Trophoblast cell (in vitro differentiated cells and primary cell): Measurements from ENCODE around the gene LACTBL1.
"Not testable (repeated sequence)": the region's sequence is repeated elsewhere in the genome, so short reads cannot be mapped to it uniquely, and the experiment has no call there.

Source experiments
- DNase-seq, 2 donors: peaks; one replicate each; pipeline ENCODE4 v3.0.0-alpha.2; 2016
- H2AFZ ChIP-seq: 2 replicates; pipeline ENCODE4 v1.6.1; 2013; ENCODE audit warnings: low read length, moderate library complexity, mild to moderate bottlenecking; ENCODE audit not compliant: insufficient read depth, poor library complexity
- H2AK5ac ChIP-seq: 2 replicates; pipeline ENCODE4 v1.6.1; 2013; ENCODE audit warnings: mild to moderate bottlenecking, low read length
- H2BK120ac ChIP-seq: 2 replicates; pipeline ENCODE4 v1.6.1; 2013; ENCODE audit warnings: low read length, mild to moderate bottlenecking, moderate library complexity; ENCODE audit not compliant: insufficient read depth, poor library complexity
- H2BK12ac ChIP-seq: 2 replicates; pipeline ENCODE4 v1.6.1; 2013; ENCODE audit warnings: mild to moderate bottlenecking, low read length, moderate library complexity
- H2BK5ac ChIP-seq: 2 replicates; pipeline ENCODE4 v1.6.1; 2013; ENCODE audit warnings: low read length, low read depth, moderate library complexity, mild to moderate bottlenecking; ENCODE audit not compliant: poor library complexity
- H3K14ac ChIP-seq: 2 replicates; pipeline ENCODE4 v1.6.1; 2013; ENCODE audit warnings: mild to moderate bottlenecking, low read length
- H3K18ac ChIP-seq: 2 replicates; pipeline ENCODE4 v1.6.1; 2013; ENCODE audit warnings: mild to moderate bottlenecking, low read length
- H3K23ac ChIP-seq: 2 replicates; pipeline ENCODE4 v1.6.1; 2013; ENCODE audit warnings: low read length
- H3K27ac ChIP-seq: 2 replicates; pipeline ENCODE4 v1.5.1; 2013; ENCODE audit warnings: low read depth, mild to moderate bottlenecking, inconsistent platforms, low read length, moderate library complexity
- H3K27me3 ChIP-seq: 2 replicates; pipeline ENCODE4 v1.6.1; 2013; ENCODE audit warnings: inconsistent platforms, mild to moderate bottlenecking, low read length, moderate library complexity; ENCODE audit not compliant: insufficient read depth
- H3K36me3 ChIP-seq, 2 experiments: 1 replicate in 1 of 2; 2 replicates in 1 of 2; pipeline ENCODE4 v1.6.1; 2013; ENCODE audit warnings: low read length in 2 of 2, mild to moderate bottlenecking in 2 of 2, moderate library complexity in 1 of 2; ENCODE audit not compliant: insufficient read depth in 2 of 2, control insufficient read depth in 1 of 2
- H3K4ac ChIP-seq: 2 replicates; pipeline ENCODE4 v1.6.1; 2013; ENCODE audit warnings: low read depth, mild to moderate bottlenecking, low read length, moderate library complexity
- H3K4me1 ChIP-seq, 2 experiments: 1 replicate in 1 of 2; 2 replicates in 1 of 2; pipeline ENCODE4 v1.6.1; 2013; ENCODE audit warnings: low read length in 2 of 2, mild to moderate bottlenecking in 2 of 2, moderate library complexity in 1 of 2; ENCODE audit not compliant: insufficient read depth in 2 of 2, control insufficient read depth in 1 of 2
- H3K4me2 ChIP-seq: 2 replicates; pipeline ENCODE4 v1.6.1; 2013; ENCODE audit warnings: inconsistent platforms, mild to moderate bottlenecking, low read length, moderate library complexity
- H3K4me3 ChIP-seq: 2 replicates; pipeline ENCODE4 v1.5.1; 2013; ENCODE audit warnings: mild to moderate bottlenecking, low read depth, low read length, inconsistent platforms
- H3K79me1 ChIP-seq: one replicate; pipeline ENCODE4 v1.6.1; 2013; ENCODE audit warnings: low read length
- H3K79me2 ChIP-seq: 2 replicates; pipeline ENCODE4 v1.6.1; 2013; ENCODE audit warnings: low read length, mild to moderate bottlenecking; ENCODE audit not compliant: control insufficient read depth, insufficient read depth, poor library complexity
- H3K9ac ChIP-seq: 2 replicates; pipeline ENCODE4 v1.6.1; 2013; ENCODE audit warnings: mild to moderate bottlenecking, low read length
- H3K9me3 ChIP-seq: 2 replicates; pipeline ENCODE4 v1.6.1; 2013; ENCODE audit warnings: low read depth, mild to moderate bottlenecking, control low read depth, inconsistent platforms, low read length; ENCODE audit not compliant: insufficient read depth
- H4K12ac ChIP-seq: 2 replicates; pipeline ENCODE4 v1.6.1; 2013; ENCODE audit warnings: low read depth, mild to moderate bottlenecking, low read length, moderate library complexity
- H4K8ac ChIP-seq: 2 replicates; pipeline ENCODE4 v1.6.1; 2013; ENCODE audit warnings: low read depth, mild to moderate bottlenecking, low read length, moderate library complexity
- H4K91ac ChIP-seq: one replicate; pipeline ENCODE4 v1.6.1; 2013; ENCODE audit warnings: low read depth, mild to moderate bottlenecking, low read length, moderate library complexity
- WGBS: extraction: QIAGEN DNeasy Blood & Tissue Kit; methylation state at CpG from one replicate; pipeline ENCODE4 v1.1.7; 2013; ENCODE audit warnings: missing lambda C conversion rate; ENCODE audit not compliant: insufficient read length, insufficient coverage; ENCODE audit errors: extremely low coverage; 5-methylcytosine and 5-hydroxymethylcytosine counted together

The LACTBL1 gene

GRCh38 chr1:23002218-23002617 lies 29.6 kb upstream of the LACTBL1 start:
- not testable (repeated sequence) for H3K14ac ChIP-seq, H4K91ac ChIP-seq, H3K4ac ChIP-seq, H3K27me3 ChIP-seq, H2BK120ac ChIP-seq, H2BK12ac ChIP-seq, H3K4me1 ChIP-seq, H3K18ac ChIP-seq, DNase-seq, H3K4me3 ChIP-seq, H3K23ac ChIP-seq, H4K12ac ChIP-seq, H4K8ac ChIP-seq, H3K9ac ChIP-seq, H3K79me1 ChIP-seq, H3K36me3 ChIP-seq, H3K9me3 ChIP-seq, H3K79me2 ChIP-seq, H3K27ac ChIP-seq, H3K4me2 ChIP-seq, H2AK5ac ChIP-seq, H2AFZ ChIP-seq, H2BK5ac ChIP-seq
- no CpG with 5 or more reads among the region's 7 CpGs for WGBS

- not testable (repeated sequence) for H3K23ac ChIP-seq, DNase-seq, H3K4me1 ChIP-seq, H3K27me3 ChIP-seq, H2BK120ac ChIP-seq, H3K27ac ChIP-seq, H3K79me2 ChIP-seq, H3K14ac ChIP-seq, H3K18ac ChIP-seq, H2BK12ac ChIP-seq, H3K9me3 ChIP-seq, H3K4me3 ChIP-seq, H4K12ac ChIP-seq, H3K4me2 ChIP-seq, H2BK5ac ChIP-seq, H2AFZ ChIP-seq, H2AK5ac ChIP-seq, H3K9ac ChIP-seq, H4K91ac ChIP-seq, H4K8ac ChIP-seq, H3K79me1 ChIP-seq, H3K4ac ChIP-seq, H3K36me3 ChIP-seq
- WGBS = no CpG with 5 or more reads among the region's 3 CpGs
Measured at GRCh38 chr1:23000133-23000532, 27.5 kb upstream of the LACTBL1 start.

- H3K79me2 ChIP-seq, H3K23ac ChIP-seq, H4K8ac ChIP-seq, DNase-seq, H3K18ac ChIP-seq, H3K27me3 ChIP-seq, H3K9me3 ChIP-seq, H3K4me2 ChIP-seq, H2BK12ac ChIP-seq, H4K12ac ChIP-seq, H4K91ac ChIP-seq, H3K79me1 ChIP-seq, H3K4ac ChIP-seq, H3K27ac ChIP-seq, H3K14ac ChIP-seq, H3K4me3 ChIP-seq, H3K4me1 ChIP-seq, H2BK120ac ChIP-seq, H2AFZ ChIP-seq, H3K9ac ChIP-seq, H3K36me3 ChIP-seq, H2BK5ac ChIP-seq, H2AK5ac ChIP-seq: not testable (repeated sequence)
- no CpG with 5 or more reads among the region's 5 CpGs for WGBS
Measured at GRCh38 chr1:22997528-22997927, 24.9 kb upstream of the LACTBL1 start.

GRCh38 chr1:22995774-22996173 lies 23.1 kb upstream of the LACTBL1 start:
- H3K9me3 ChIP-seq = no peaks in the 10 kb centered on the region
- no peak overlapping the region for H2BK120ac ChIP-seq
- H2BK12ac ChIP-seq = no peak overlapping the region
- no peak overlapping the region for H4K91ac ChIP-seq
- no peak overlapping the region for H2BK5ac ChIP-seq
- no peak overlapping the region for H3K4me2 ChIP-seq
- H4K8ac ChIP-seq = no peak overlapping the region
- no peaks in the 10 kb centered on the region for H3K79me1 ChIP-seq
- no peak overlapping the region for H2AK5ac ChIP-seq
- no peak for DNase-seq
- no peak overlapping the region for H4K12ac ChIP-seq
- no peak overlapping the region for H3K23ac ChIP-seq
- H3K4me1 ChIP-seq = no peaks in the 10 kb centered on the region
- H2AFZ ChIP-seq = no peak overlapping the region
- H3K36me3 ChIP-seq = no peaks in the 10 kb centered on the region
- no peak overlapping the region for H3K9ac ChIP-seq
- no peak overlapping the region for H3K14ac ChIP-seq
- no peak overlapping the region for H3K4ac ChIP-seq
- H3K27me3 ChIP-seq = no peaks in the 10 kb centered on the region
- no peak overlapping the region for H3K4me3 ChIP-seq
- H3K18ac ChIP-seq = no peak overlapping the region
- H3K27ac ChIP-seq = no peak overlapping the region
- no peaks in the 10 kb centered on the region for H3K79me2 ChIP-seq
